Metanephros (tissue), 1 donor: Measurements from ENCODE around the gene ANKAR. TPM values are rescaled to one million over a fixed set of nuclear protein-coding genes. Genes with fewer than 3 reads are reported as not detected.

Experiments
- total RNA-seq: library from RNA; depleted of rRNA; stranded (reverse); fragments of >200 nt; gene quantifications from one replicate; pipeline ENCODE4 v1.2.3, GENCODE V29; 2014

The ANKAR gene
- total RNA-seq = 23.4 TPM

DNA sequence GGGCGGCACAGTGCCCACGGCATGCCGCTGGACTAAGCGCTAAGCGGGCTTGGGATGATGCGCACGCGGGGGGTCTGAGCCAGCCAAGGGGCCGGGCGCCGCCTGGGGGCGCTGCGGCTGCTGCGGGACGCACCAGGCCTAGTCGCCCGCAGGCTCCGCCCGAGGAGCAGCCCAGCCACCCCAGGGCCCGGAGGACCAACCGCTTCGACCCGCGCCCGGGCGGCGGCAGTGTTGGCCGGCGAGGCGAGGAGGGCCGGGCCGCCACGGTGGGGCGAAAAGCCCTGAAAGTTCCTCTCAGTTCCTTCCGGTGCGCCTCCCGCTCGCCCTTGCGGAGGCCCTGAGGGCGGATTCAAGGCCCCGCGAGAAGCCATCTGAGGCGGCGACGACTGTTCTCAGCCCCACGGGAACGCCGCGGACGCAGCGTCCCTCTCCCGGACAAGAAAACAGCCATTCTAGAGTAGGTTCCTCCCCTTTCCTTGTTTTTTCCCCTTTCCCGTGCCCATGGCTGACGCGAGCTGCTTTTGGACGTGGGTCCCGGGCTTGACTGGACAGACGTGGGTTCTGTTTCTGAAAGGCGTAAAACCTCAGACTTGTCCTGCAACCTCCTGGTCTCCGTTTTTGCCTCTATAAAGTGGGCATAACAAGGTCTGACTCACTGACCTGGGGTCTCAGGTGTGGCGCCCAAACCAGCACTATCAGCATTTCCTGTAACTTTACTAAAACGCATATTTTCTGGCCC, at the start of gene ANKAR:
ANKAR (plus strand) TSS at position 297 of the 739 bp plus-strand sequence. CDS start 1,821 bp downstream, outside the sequence.

GRCh38 chr2:189661148-189661956, 13.1 kb upstream of the ANKAR start, which contains the start of gene ASNSD1:
TSS of gene ASNSD1 (plus strand) at chr2:189661459. CDS start at chr2:189666133, 4,674 bp downstream.

Other genes starting within 250 kb of the ANKAR start
- 48.3 TPM for gene WDR75, start 233.2 kb upstream of the ANKAR start, total RNA-seq
- gene SLC40A1, start 93.9 kb upstream of the ANKAR start, total RNA-seq = 104 TPM
- 40.9 TPM for gene ASNSD1, start 13.2 kb upstream of the ANKAR start, total RNA-seq
- 15.5 TPM for gene OSGEPL1, start 88.1 kb downstream of the ANKAR start, total RNA-seq
- 46.8 TPM for gene ORMDL1, start 109.7 kb downstream of the ANKAR start, total RNA-seq
- 27.7 TPM for gene PMS1, start 109.8 kb downstream of the ANKAR start, total RNA-seq